Stimulated activated naive CD8-positive, alpha-beta T cell treated with anti-CD3 and anti-CD28 coated beads, Interleukin-15, amount 100 ng/mL, for 72 hours (primary cell): ENCODE measurements around the gene SLC27A2.
"Not testable (repeated sequence)": the region's sequence is repeated elsewhere in the genome, so short reads cannot be mapped to it uniquely, and the experiment has no call there.

Source experiments
- ATAC-seq: fragments of 150-1000 bp; cut with Tn5 transposase; 2 replicates; pipeline ENCODE4 v1.10.0; 2021; ENCODE audit warnings: mild to moderate bottlenecking, moderate library complexity
- DNase-seq, 2 donors: peaks; one replicate each; pipeline ENCODE4 v3.0.0; 2021 to 2022
- H3K27ac Mint-ChIP-seq, 2 donors: one replicate each; pipeline ENCODE4 v1.8.0; 2022; ENCODE audit warnings: mild to moderate bottlenecking in 2 of 2, mixed read lengths in 2 of 2, moderate library complexity in 2 of 2
- H3K27me3 Mint-ChIP-seq: one replicate; pipeline ENCODE4 v1.8.0; 2022; ENCODE audit warnings: mixed read lengths
- H3K4me1 Mint-ChIP-seq: one replicate; pipeline ENCODE4 v1.8.0; 2022; ENCODE audit warnings: mild to moderate bottlenecking, mixed read lengths
- H3K4me3 Mint-ChIP-seq, 2 donors: one replicate each; pipeline ENCODE4 v1.8.0; 2022; ENCODE audit warnings: mild to moderate bottlenecking in 2 of 2, mixed read lengths in 2 of 2, moderate library complexity in 1 of 2
- H3K9me3 Mint-ChIP-seq, 2 donors: one replicate each; pipeline ENCODE4 v1.8.0; 2022; ENCODE audit warnings: mixed read lengths in 2 of 2

Gene SLC27A2

GRCh38 chr15:50149090-50149489 is 32.9 kb upstream of the SLC27A2 start:
- ATAC-seq = peak; percentile 31
- H3K4me3 Mint-ChIP-seq = no peak overlapping the region
- no peaks in the 10 kb centered on the region for H3K27me3 Mint-ChIP-seq
- no peak for DNase-seq
- H3K4me1 Mint-ChIP-seq = peaks cover 11% of the 10 kb centered on the region
- H3K27ac Mint-ChIP-seq = no peak overlapping the region
- H3K9me3 Mint-ChIP-seq = no peaks in the 10 kb centered on the region

DNA sequence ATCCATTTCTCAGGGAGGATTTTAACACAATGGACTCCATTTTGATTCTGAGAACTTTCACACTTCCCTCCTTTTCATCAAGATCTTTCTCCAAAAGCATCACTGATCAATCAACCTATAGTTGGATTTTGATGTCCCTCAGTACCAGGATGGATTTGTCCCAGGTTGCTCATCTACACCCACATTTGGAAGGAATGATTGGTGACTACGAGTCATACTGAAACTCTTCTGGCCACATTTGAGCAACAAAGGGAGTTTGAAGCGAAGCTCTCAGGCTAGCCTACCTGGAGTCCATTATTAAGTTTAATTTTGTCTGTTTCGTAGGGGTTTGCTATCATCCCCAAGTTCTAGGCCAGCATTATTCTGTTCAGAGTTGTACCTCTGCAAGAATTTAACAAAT is 31.6 kb upstream of the SLC27A2 start:
- ATAC-seq (peak; percentile 52), DNase-seq (no peak)
- H3K27me3 Mint-ChIP-seq = no peaks in the 10 kb centered on the region
- no peak overlapping the region for H3K27ac Mint-ChIP-seq
- H3K9me3 Mint-ChIP-seq = no peaks in the 10 kb centered on the region
- H3K4me1 Mint-ChIP-seq = peaks cover 11% of the 10 kb centered on the region
- H3K4me3 Mint-ChIP-seq = no peak overlapping the region

DNA sequence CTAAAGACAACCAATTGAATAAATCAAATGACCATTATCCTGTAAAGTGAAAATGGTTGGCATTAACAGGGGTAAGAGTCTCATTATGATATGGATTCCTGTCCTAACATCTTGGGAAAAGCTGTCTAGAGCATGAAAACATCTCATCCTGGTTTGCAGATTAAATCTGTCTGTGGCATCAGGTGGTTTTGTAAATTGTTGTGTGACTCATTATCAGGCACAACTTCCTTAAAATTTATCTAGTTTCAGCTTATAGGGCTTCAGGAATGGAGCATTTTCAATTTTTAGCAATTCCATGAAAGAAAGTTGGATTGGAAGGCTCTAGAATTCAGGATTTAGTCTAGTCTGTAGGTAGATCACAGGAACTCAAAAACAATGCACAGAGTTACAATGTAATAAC is 31.1 kb upstream of the SLC27A2 start:
- Mint-ChIP-seq H3K27me3 (no peaks in the 10 kb centered on the region), H3K9me3 (no peaks in the 10 kb centered on the region), H3K4me1 (peaks cover 11% of the 10 kb centered on the region), H3K4me3 (no peak overlapping the region), H3K27ac (no peak overlapping the region)
- ATAC-seq (no peak), DNase-seq (no peak)

- Mint-ChIP-seq H3K4me1 (peaks cover 9% of the 10 kb centered on the region), H3K27me3 (no peaks in the 10 kb centered on the region), H3K4me3 (no peak overlapping the region), H3K9me3 (no peaks in the 10 kb centered on the region), H3K27ac (no peak overlapping the region)
- ATAC-seq = no peak
- DNase-seq = no peak
Measured at GRCh38 chr15:50151476-50151875, 30.5 kb upstream of the SLC27A2 start.

DNA sequence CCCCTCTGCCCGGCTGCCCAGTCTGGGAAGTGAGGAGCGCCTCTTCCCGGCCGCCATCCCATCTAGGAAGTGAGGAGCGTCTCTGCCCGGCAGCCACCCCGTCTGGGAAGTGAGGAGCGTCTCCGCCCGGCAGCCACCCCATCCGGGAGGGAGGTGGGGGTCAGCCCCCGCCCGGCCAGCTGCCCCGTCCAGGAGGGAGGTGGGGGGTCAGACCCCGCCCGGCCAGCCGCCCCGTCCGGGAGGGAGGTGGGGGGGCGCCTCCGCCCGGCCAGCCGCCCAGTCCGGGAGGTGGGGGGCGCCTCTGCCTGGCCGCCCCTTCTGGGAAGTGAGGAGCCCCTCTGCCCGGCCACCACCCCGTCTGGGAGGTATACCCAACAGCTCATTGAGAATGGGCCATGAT is 23.8 kb upstream of the SLC27A2 start:
- H3K9me3 Mint-ChIP-seq = peaks cover 16 to 19% of the 10 kb centered on the region in 2 donors
- DNase-seq = not testable (repeated sequence)

DNA sequence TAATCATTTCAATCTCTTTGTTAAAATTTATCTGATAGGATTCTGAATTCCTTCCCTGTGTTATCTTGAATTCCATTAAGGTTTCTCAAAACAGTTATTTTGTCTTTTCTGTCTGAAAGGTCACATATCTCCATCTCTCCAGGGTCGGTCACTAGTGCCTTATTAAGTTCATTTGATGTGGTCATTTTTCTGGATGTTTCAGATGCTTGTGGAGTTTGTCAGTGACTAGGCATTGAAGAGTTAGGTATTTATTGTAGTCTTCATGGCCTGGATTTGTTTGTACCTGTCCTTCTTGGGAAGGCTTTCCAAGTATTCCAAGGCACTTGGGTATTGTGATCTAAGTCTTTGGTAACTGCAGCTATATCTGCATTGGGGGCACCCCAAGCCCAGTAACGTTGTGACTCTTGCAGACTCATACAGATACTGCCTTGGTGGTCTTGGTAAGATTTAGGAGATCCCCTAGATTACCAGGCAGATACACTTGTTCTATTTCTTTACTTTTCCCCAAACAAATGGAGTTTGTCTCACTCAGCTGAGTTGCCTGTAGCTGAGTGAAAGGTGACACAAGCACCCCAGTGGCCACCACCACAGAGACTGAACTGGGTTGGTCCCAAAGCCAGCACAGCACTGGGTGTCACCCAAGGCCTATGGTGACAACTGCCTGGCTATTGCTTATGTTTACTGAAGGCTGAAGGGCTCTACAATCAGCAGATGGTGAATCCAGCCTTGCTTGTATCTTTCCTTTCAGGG is 18.9 kb upstream of the SLC27A2 start:
- Mint-ChIP-seq H3K4me1 (no peaks in the 10 kb centered on the region), H3K27ac (no peak overlapping the region), H3K4me3 (no peak overlapping the region), H3K27me3 (peaks cover 57% of the 10 kb centered on the region), H3K9me3 (peaks cover 9 to 13% of the 10 kb centered on the region in 2 donors)
- ATAC-seq (peak; percentile 75), DNase-seq (no peak)

More for the DNA sequence above, 23.8 kb upstream of the SLC27A2 start:
- ATAC-seq, H3K4me1 Mint-ChIP-seq, H3K4me3 Mint-ChIP-seq, H3K27ac Mint-ChIP-seq: not testable (repeated sequence)
- H3K27me3 Mint-ChIP-seq = peaks cover 27% of the 10 kb centered on the region

DNA sequence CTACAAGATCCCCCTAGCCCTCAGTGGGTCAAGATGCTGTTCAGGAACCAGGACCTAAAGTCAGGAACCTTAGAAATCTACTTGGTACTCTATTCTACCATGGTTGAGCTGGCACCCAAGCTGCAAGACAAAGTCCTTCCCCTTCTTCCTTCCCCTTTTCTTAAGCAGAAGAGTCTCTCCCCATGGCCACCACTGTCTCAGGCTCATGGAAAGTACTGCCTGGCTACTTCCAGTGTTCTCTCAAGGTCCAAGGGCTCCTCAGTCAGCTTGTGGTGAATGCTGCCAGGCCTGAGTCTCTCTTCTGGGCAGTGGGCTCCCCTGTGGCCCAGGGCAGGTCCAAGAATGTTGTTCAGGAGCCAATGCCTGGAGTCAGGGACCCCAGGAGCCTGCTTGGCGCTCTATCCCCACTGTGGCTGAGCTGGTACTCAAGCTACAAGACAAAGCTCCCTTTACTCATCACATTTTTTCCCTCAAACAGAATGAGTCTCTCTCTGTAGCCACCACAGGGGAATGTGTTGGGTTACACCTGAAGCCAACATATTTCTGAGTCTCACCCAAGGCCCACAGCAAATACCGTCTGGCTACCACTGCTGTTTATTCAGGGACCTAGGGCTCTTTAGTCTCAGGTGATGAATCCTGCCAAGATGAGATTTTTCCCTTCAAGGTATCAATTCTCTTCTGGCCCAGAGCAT is 18.1 kb upstream of the SLC27A2 start:
- Mint-ChIP-seq H3K4me1 (no peaks in the 10 kb centered on the region), H3K9me3 (peaks cover 6 to 13% of the 10 kb centered on the region in 2 donors), H3K27ac (no peak overlapping the region), H3K27me3 (peaks cover 61% of the 10 kb centered on the region), H3K4me3 (no peak overlapping the region)
- DNase-seq (no peak), ATAC-seq (no peak)

DNA sequence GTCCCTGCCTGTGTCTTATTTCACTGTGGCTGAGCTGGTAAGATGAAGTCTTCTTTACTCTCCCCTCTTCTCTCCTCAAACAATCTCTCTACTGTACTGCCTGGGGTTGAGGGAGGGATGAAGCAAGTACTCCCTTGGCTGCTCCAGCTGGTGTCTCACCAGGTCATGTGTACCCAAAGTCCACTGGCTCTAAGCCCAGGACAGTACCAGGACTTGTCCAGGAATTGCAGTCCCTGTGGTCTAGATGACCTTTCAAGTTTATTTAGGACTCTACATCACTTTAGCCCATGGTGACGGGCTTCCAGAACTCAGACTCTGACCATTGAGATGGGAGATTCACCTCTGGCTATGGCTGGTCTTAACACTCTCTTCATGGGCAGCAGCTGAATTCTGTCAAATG is 17.5 kb upstream of the SLC27A2 start:
- H3K27me3 Mint-ChIP-seq = peaks cover 67% of the 10 kb centered on the region
- H3K9me3 Mint-ChIP-seq = peaks cover 0 to 17% of the 10 kb centered on the region in 2 donors
- H3K4me1 Mint-ChIP-seq = no peaks in the 10 kb centered on the region
- ATAC-seq (no peak), DNase-seq (no peak)
- H3K27ac Mint-ChIP-seq = no peak overlapping the region
- H3K4me3 Mint-ChIP-seq = no peak overlapping the region

DNA sequence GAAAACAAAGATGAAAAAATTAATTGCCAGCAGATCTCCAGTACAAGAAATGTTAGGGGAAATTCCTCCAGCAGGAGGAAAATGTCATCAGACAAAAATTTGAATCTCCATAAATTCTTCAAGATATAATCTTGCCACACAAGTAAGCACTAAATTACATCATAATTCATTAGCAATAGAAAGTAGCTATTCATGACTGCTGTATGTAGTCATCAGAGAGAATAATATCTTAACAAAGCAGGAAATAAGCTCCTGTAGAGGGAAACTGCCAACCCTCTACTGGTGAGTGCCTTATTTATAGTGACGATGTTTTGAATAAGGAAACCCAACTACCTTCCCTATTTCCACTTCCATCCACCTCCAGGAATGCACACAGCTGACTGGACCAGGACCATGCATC is 15.8 kb upstream of the SLC27A2 start:
- Mint-ChIP-seq H3K4me1 (peaks cover under 1% of the 10 kb centered on the region), H3K4me3 (no peak overlapping the region)

GRCh38 chr15:50167110-50167509 is 14.9 kb upstream of the SLC27A2 start:
- DNase-seq (no peak), ATAC-seq (no peak)
- Mint-ChIP-seq H3K4me3 (no peak overlapping the region), H3K27me3 (peaks cover 70% of the 10 kb centered on the region), H3K9me3 (peaks cover 8 to 18% of the 10 kb centered on the region in 2 donors), H3K4me1 (peaks cover 7% of the 10 kb centered on the region), H3K27ac (no peak overlapping the region)

More for the DNA sequence above, 15.8 kb upstream of the SLC27A2 start:
- ATAC-seq (no peak), DNase-seq (no peak)
- H3K27me3 Mint-ChIP-seq = peaks cover 70% of the 10 kb centered on the region
- H3K27ac Mint-ChIP-seq = no peak overlapping the region
- peaks cover 1 to 12% of the 10 kb centered on the region in 2 donors for H3K9me3 Mint-ChIP-seq

GRCh38 chr15:50168379-50168778 is 13.6 kb upstream of the SLC27A2 start:
- Mint-ChIP-seq H3K27me3 (peaks cover 59% of the 10 kb centered on the region), H3K4me1 (peaks cover 7% of the 10 kb centered on the region), H3K4me3 (no peak overlapping the region), H3K27ac (no peak overlapping the region), H3K9me3 (peaks cover 8 to 12% of the 10 kb centered on the region in 2 donors)
- DNase-seq (no peak), ATAC-seq (no peak)

DNA sequence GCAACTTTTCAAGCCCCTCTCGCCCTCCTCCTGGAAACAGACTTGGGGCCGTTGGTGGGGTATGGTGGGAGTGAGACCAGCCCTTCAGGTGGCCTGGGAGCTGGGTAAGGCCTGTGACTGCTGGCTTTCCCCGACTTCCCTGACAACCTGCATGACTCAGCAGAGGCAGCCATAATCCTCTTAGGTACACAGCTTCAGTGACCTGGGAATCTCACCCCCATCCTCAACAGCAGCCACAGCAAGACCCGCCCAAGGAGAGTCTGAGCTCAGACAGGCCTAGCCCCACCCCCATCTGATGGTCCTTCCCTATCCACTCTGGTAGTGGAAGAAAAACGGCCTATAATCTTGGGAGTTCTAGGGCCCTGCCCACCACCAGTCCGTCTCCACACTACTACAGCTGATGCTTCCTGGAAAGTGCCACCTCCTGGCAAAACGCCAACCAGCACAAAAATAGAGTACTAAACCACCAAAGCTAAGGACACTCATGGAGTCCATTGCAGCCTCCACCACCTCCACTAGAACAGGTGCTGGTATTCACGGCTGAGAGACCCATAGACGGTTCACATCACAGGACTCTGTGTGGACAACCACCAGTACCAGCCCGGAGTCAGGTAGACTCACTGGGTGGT is 13.1 kb upstream of the SLC27A2 start:
- ATAC-seq (no peak), DNase-seq (no peak)
- no peak overlapping the region for H3K27ac Mint-ChIP-seq
- peaks cover 8 to 12% of the 10 kb centered on the region in 2 donors for H3K9me3 Mint-ChIP-seq
- H3K27me3 Mint-ChIP-seq = peaks cover 58% of the 10 kb centered on the region
- H3K4me3 Mint-ChIP-seq = no peak overlapping the region
- H3K4me1 Mint-ChIP-seq = peaks cover 7% of the 10 kb centered on the region

- H3K27me3 Mint-ChIP-seq = peaks cover 66% of the 10 kb centered on the region
- H3K4me3 Mint-ChIP-seq, ATAC-seq, DNase-seq: not testable (repeated sequence)
- peaks cover 8 to 17% of the 10 kb centered on the region in 2 donors for H3K9me3 Mint-ChIP-seq
- H3K27ac Mint-ChIP-seq = peak overlapping the region in 1 of 2 donors; percentile 13
- H3K4me1 Mint-ChIP-seq = peaks cover 16% of the 10 kb centered on the region
Measured at GRCh38 chr15:50172360-50172895, 9.6 kb upstream of the SLC27A2 start.

DNA sequence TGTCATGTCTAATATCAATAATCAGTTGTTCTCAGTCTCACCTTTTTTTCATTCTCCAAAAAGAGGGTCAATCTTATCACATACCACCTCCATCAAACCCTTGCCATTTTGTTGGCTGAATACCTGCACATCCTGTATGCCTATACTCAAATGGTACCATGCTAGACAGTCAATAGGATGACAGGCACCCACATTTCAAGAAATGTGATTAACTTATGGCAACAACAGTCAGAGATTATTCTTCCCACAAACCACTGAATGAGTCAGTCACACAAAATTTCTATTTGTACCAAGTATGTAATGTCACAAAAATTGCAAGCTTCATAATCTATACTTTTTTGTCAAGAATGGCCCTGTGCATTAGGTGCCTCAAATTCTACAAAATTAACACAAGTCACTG is 5.1 kb upstream of the SLC27A2 start:
- Mint-ChIP-seq H3K9me3 (peaks cover 0 to 5% of the 10 kb centered on the region in 2 donors), H3K27me3 (peaks cover 57% of the 10 kb centered on the region), H3K4me3 (no peak overlapping the region), H3K4me1 (peaks cover 27% of the 10 kb centered on the region), H3K27ac (no peak overlapping the region)
- DNase-seq = no peak
- peak; percentile 93 for ATAC-seq

GRCh38 chr15:50180091-50180490 is 1.9 kb upstream of the SLC27A2 start:
- no peak overlapping the region for H3K27ac Mint-ChIP-seq
- H3K4me3 Mint-ChIP-seq = no peak overlapping the region
- ATAC-seq (no peak), DNase-seq (no peak)
- peaks cover 0 to 4% of the 10 kb centered on the region in 2 donors for H3K9me3 Mint-ChIP-seq
- peaks cover 46% of the 10 kb centered on the region for H3K4me1 Mint-ChIP-seq
- peaks cover 57% of the 10 kb centered on the region for H3K27me3 Mint-ChIP-seq

DNA sequence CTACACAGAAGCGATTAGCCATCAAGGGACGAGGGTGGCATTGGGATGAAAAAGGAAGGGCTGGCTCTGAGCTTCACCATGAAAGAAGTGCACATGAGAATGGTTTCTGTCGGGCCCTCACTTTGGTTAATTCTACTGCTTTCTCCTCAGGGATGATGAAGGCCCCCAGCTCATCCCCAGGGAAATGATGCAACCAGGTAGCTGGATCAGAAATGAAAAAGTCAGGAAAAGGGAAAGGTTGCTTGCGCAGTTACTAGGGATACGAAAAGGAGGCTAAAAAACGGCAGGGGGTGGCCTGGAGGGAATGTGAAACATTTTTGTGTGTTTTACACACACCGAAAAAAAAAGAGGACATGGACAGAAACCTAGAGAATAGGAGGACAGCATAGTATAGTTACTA is 1.4 kb upstream of the SLC27A2 start:
- Mint-ChIP-seq H3K4me1 (peaks cover 46% of the 10 kb centered on the region), H3K27ac (peak overlapping the region in 1 of 2 donors; percentile 17), H3K9me3 (no peaks in the 10 kb centered on the region), H3K4me3 (no peak overlapping the region), H3K27me3 (peaks cover 52% of the 10 kb centered on the region)
- ATAC-seq (no peak), DNase-seq (no peak)
